Subcutaneous adipose tissue (tissue), 4 donors: Measurements from ENCODE around the gene PBX3. TPM values are rescaled to one million over a fixed set of nuclear protein-coding genes. Genes with fewer than 3 reads are reported as not detected.

Source experiments
- CTCF ChIP-seq: fragments of 450-650 bp; IDR thresholded peaks from one replicate; pipeline ENCODE4 v1.5.1; 2016; ENCODE audit warnings: low read depth, mild to moderate bottlenecking, control low read depth, antibody characterized with exemption, moderate library complexity
- total RNA-seq, 4 donors: library from RNA; depleted of rRNA; stranded (reverse); fragments of >200 nt; gene quantifications; one replicate each; pipeline ENCODE4 v1.1.0, GENCODE V29; 2016

Gene PBX3
- total RNA-seq, 4 donors from 2014 or later, result 29.7 to 44.9 (median 35.4) TPM

- TF ChIP-seq CTCF, result no peak
Observed at GRCh38 chr9:125749287-125749935, 2.2 kb downstream of the PBX3 start.

DNA sequence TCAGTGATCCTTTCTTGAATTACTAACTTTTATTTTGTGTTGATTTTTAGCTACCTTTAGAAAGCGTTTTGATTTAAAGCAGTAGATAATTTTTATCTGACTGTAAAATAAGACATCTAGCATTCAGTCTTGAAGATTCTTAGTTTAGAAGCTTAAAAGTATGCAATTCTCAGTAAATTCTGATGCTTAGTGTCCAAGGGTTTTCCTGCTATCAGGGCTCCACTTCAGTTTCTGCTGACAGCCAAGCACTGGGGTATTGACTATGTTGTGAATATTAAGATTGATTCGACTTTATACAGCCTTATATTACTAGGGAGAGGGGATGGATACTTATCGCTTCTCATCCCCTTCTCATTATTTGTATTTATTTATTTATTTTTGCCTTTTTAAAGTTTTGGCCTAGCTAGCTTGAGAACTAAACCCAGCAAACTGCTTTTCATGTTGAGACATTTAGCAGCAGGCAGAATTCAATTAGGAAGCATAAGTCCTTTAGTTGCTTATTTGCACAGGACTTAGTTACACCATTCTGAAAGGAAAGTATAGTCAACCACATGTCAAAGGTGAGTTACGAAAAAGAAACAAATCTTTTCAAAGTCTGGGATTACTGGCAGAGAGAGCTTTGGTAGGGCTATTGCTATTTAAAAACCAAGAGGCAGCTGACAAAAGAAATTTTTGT lies 2.9 kb downstream of the PBX3 start:
- no peak for TF ChIP-seq CTCF

DNA sequence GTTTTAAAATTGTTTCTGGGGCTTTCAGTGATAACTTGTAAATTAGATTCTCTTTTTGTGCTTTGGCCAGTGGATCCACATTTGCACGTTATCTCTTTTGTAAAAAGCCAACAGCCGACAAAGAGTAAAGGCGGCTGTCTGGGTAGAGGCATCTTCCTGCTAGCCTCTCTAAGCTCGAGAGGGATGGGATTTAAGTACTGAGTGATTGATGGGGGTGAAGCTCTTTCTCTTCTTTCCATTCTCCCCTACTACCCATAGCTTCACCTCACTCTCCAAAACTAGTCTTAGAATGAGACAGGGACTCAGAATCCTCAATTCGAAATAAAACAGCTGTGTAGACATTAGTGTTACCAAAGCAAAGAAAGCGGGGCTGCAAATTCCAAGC lies 3.4 kb downstream of the PBX3 start:
- no peak for TF ChIP-seq CTCF

- no peak for TF ChIP-seq CTCF
Observed at GRCh38 chr9:125752070-125752628, 5.0 kb downstream of the PBX3 start.

DNA sequence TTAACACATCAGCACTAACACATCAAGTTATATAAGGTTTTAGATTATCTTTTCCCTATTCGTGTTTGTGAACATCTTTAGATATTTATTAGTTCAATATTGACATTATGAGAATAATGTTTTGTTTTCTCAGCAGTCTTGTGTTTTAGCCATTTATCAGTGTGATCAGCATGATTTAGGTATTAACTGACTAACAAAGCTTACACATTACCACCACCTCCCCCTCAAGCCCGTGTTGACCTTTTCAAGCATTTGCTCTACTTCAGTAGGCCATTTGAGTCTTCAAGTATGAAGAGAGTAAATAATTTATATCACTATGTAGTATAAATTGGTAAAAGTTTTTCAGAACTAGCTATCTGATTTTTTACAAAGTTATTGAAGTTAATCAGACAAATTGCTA lies 6.9 kb downstream of the PBX3 start:
- no peak for TF ChIP-seq CTCF

GRCh38 chr9:125755340-125755739 lies 8.2 kb downstream of the PBX3 start:
- TF ChIP-seq CTCF, result no peak

- TF ChIP-seq CTCF, result no peak
Observed at GRCh38 chr9:125756518-125756917, 9.3 kb downstream of the PBX3 start.
